Activated CD8-positive, alpha-beta T cell treated with anti-CD3 and anti-CD28 coated beads for 36 hours (primary cell): ENCODE measurements around the gene VTI1A. TPM values are rescaled to one million over a fixed set of nuclear protein-coding genes. Genes with fewer than 3 reads are reported as not detected.
"Not testable (repeated sequence)": the region's sequence is repeated elsewhere in the genome, so short reads cannot be mapped to it uniquely, and the experiment has no call there.

Experiments
- ATAC-seq: fragments of 200-7000 bp; cut with Tn5 transposase; one replicate; pipeline ENCODE4 v1.10.0; 2021; ENCODE audit warnings: mild to moderate bottlenecking, moderate library complexity
- CTCF ChIA-PET: fragments of 350-600 bp; sonication (Branson Sonifier 250); formaldehyde crosslinking; loops from one replicate; lab custom pipeline; 2021; ENCODE audit warnings: antibody characterized with exemption; lab: Charles Lee
- POLR2A ChIA-PET: fragments of 350-600 bp; sonication (Branson Sonifier 250); formaldehyde crosslinking; loops from one replicate; lab custom pipeline; 2021; ENCODE audit warnings: antibody characterized with exemption; lab: Charles Lee
- DNase-seq: peaks from one replicate; pipeline ENCODE4 v3.0.0-alpha.2; 2020
- H3K27ac Mint-ChIP-seq: one replicate; pipeline ENCODE4 v1.8.0; 2021; ENCODE audit warnings: mild to moderate bottlenecking, mixed read lengths
- H3K27me3 Mint-ChIP-seq: one replicate; pipeline ENCODE4 v1.8.0; 2021; ENCODE audit warnings: mixed read lengths
- H3K36me3 Mint-ChIP-seq: one replicate; pipeline ENCODE4 v1.8.0; 2021; ENCODE audit warnings: low read depth, mixed read lengths
- H3K4me1 Mint-ChIP-seq: one replicate; pipeline ENCODE4 v1.8.0; 2021; ENCODE audit warnings: low read depth, mixed read lengths
- H3K4me3 Mint-ChIP-seq: one replicate; pipeline ENCODE4 v1.8.0; 2021; ENCODE audit warnings: mild to moderate bottlenecking, moderate library complexity, mixed read lengths
- H3K9me3 Mint-ChIP-seq: one replicate; pipeline ENCODE4 v1.8.0; 2021; ENCODE audit warnings: mixed read lengths
- CTCF ChIP-seq: fragments of 200-600 bp; IDR thresholded peaks from one replicate; pipeline ENCODE4 v1.8.0; 2022; ENCODE audit warnings: antibody characterized with exemption, mild to moderate bottlenecking
- intact Hi-C: fragments of 100-400 bp; cut with micrococcal nuclease; formaldehyde crosslinking; loops from one replicate; pipeline ENCODE4 v1.10.0; 2022
- total RNA-seq, 2 experiments: library from RNA; stranded (reverse); gene quantifications; one replicate each; pipeline ENCODE4 v1.2.3, GENCODE V29; 2021

Gene VTI1A
- total RNA-seq, 2 experiments from 2014 or later: 29.4 to 30.0 TPM

GRCh38 chr10:112535531-112535951, 88.5 kb downstream of the VTI1A start:
- intact Hi-C loops: no loop called here
- Mint-ChIP-seq H3K36me3 (peaks cover 30% of the 10 kb centered on the region), H3K9me3 (no peaks in the 10 kb centered on the region), H3K4me3 (no peak overlapping the region), H3K4me1 (peaks cover 27% of the 10 kb centered on the region), H3K27ac (no peak overlapping the region), H3K27me3 (no peaks in the 10 kb centered on the region)
- DNase-seq (no peak), ATAC-seq (no peak)
- no peak for TF ChIP-seq CTCF
- ChIA-PET POLR2A (no interaction called here), CTCF (no interaction called here)

- no peak overlapping the region for H3K4me3 Mint-ChIP-seq
- ChIA-PET POLR2A (no interaction called here), CTCF (no interaction called here)
- no peaks in the 10 kb centered on the region for H3K9me3 Mint-ChIP-seq
- intact Hi-C loops: no loop called here
- peaks cover 15% of the 10 kb centered on the region for H3K4me1 Mint-ChIP-seq
- H3K36me3 Mint-ChIP-seq: peaks cover 24% of the 10 kb centered on the region
- no peak overlapping the region for H3K27ac Mint-ChIP-seq
- DNase-seq (no peak), ATAC-seq (no peak)
- H3K27me3 Mint-ChIP-seq: no peaks in the 10 kb centered on the region
- no peak for TF ChIP-seq CTCF
Measured at GRCh38 chr10:112536663-112537062, 89.6 kb downstream of the VTI1A start.

- Mint-ChIP-seq H3K36me3 (peaks cover 37% of the 10 kb centered on the region), H3K9me3 (peaks cover 5% of the 10 kb centered on the region), H3K4me3 (no peak overlapping the region), H3K27ac (no peak overlapping the region), H3K27me3 (no peaks in the 10 kb centered on the region), H3K4me1 (peaks cover 6% of the 10 kb centered on the region)
- ATAC-seq (no peak), DNase-seq (no peak)
- intact Hi-C loops: no loop called here
- POLR2A ChIA-PET: no interaction called here
- TF ChIP-seq CTCF: no peak
- CTCF ChIA-PET: no interaction called here
Measured at GRCh38 chr10:112538168-112538567, 91.2 kb downstream of the VTI1A start.

- CTCF ChIA-PET: no interaction called here
- peaks cover 44% of the 10 kb centered on the region for H3K36me3 Mint-ChIP-seq
- TF ChIP-seq CTCF: no peak
- peaks cover 4% of the 10 kb centered on the region for H3K4me1 Mint-ChIP-seq
- intact Hi-C loops: no loop called here
- no peaks in the 10 kb centered on the region for H3K27me3 Mint-ChIP-seq
- H3K9me3 Mint-ChIP-seq: peaks cover 5% of the 10 kb centered on the region
- no peak overlapping the region for H3K4me3 Mint-ChIP-seq
- POLR2A ChIA-PET: no interaction called here
- ATAC-seq (no peak), DNase-seq (no peak)
- no peak overlapping the region for H3K27ac Mint-ChIP-seq
Measured at GRCh38 chr10:112539340-112539739, 92.3 kb downstream of the VTI1A start.

- H3K27me3 Mint-ChIP-seq, H3K4me3 Mint-ChIP-seq, H3K27ac Mint-ChIP-seq, ATAC-seq, H3K4me1 Mint-ChIP-seq, CTCF ChIA-PET, DNase-seq, H3K9me3 Mint-ChIP-seq, intact Hi-C loops: not testable (repeated sequence)
- peaks cover 50% of the 10 kb centered on the region for H3K36me3 Mint-ChIP-seq
- POLR2A ChIA-PET: interaction anchor here (1.0 kb wide), 1 partner anchor 10 kb away, joined by 4 read pairs; no protein-coding TSS in a partner anchor
Measured at GRCh38 chr10:112542823-112543222, 95.8 kb downstream of the VTI1A start.

- no peak for TF ChIP-seq CTCF
- ChIA-PET POLR2A (no interaction called here), CTCF (no interaction called here)
- peaks cover 2% of the 10 kb centered on the region for H3K4me1 Mint-ChIP-seq
- ATAC-seq: no peak
- H3K9me3 Mint-ChIP-seq: peaks cover 5% of the 10 kb centered on the region
- no peak for DNase-seq
- no peak overlapping the region for H3K4me3 Mint-ChIP-seq
- peaks cover 30% of the 10 kb centered on the region for H3K36me3 Mint-ChIP-seq
- no peak overlapping the region for H3K27ac Mint-ChIP-seq
- H3K27me3 Mint-ChIP-seq: no peaks in the 10 kb centered on the region
- intact Hi-C loops: no loop called here
Measured at GRCh38 chr10:112546474-112546873, 99.5 kb downstream of the VTI1A start.
